Sigmoid colon (tissue), 7 donors: ENCODE measurements around the gene COPG2. TPM values are rescaled to one million over a fixed set of nuclear protein-coding genes. Genes with fewer than 3 reads are reported as not detected.

Experiments used
- DNase-seq: peaks from one replicate; pipeline ENCODE4 v3.0.0-alpha.2; 2019
- H3K27ac ChIP-seq, 4 donors: fragments of 200-600 bp; sonication (generic); one replicate each; pipeline ENCODE4 v1.5.1; 2016 to 2019; ENCODE audit warnings: mild to moderate bottlenecking in 1 of 4
- H3K27me3 ChIP-seq, 3 donors: fragments of 200-600 bp; sonication (generic); one replicate each; pipeline ENCODE4 v1.5.1; 2019; ENCODE audit warnings: mild to moderate bottlenecking in 1 of 3
- H3K36me3 ChIP-seq, 4 donors: fragments of 200-600 bp; sonication (generic); one replicate each; pipeline ENCODE4 v1.5.1; 2016 to 2019
- H3K4me1 ChIP-seq, 4 donors: fragments of 200-600 bp; sonication (generic); one replicate each; pipeline ENCODE4 v1.5.1; 2017 to 2019
- H3K4me3 ChIP-seq, 4 donors: fragments of 200-600 bp; sonication (generic); one replicate each; pipeline ENCODE4 v1.5.1; 2017 to 2019; ENCODE audit warnings: mild to moderate bottlenecking in 2 of 4, moderate library complexity in 1 of 4
- H3K9me3 ChIP-seq, 4 donors: fragments of 200-600 bp in 3 of 4; sonication (generic) in 3 of 4; one replicate each; pipeline versions ENCODE4 v1.5.1 to v1.6.1; 2013 to 2019
- EP300 ChIP-seq, 4 donors: sonication (generic); formaldehyde crosslinking; IDR thresholded peaks; one replicate each; pipeline ENCODE4 v1.6.1; 2017; ENCODE audit warnings: antibody characterized with exemption in 4 of 4
- POLR2A ChIP-seq, 2 donors: fragments of 450-650 bp; IDR thresholded peaks; one replicate each; pipeline ENCODE4 v1.6.1; 2016; ENCODE audit warnings: antibody characterized with exemption in 2 of 2, mild to moderate bottlenecking in 2 of 2, moderate library complexity in 2 of 2
- POLR2AphosphoS5 ChIP-seq, 4 donors: sonication (generic); formaldehyde crosslinking; IDR thresholded peaks; one replicate each; pipeline ENCODE4 v1.6.1; 2017; ENCODE audit warnings: antibody characterized with exemption in 4 of 4
- WGBS, 2 donors: extraction: QIAGEN DNeasy Blood & Tissue Kit; methylation state at CpG; one replicate each; pipeline ENCODE4 v1.1.7; 2013; 5-methylcytosine and 5-hydroxymethylcytosine counted together
- intact Hi-C: fragments of 100-400 bp; cut with DNase I; formaldehyde crosslinking; loops from one replicate; pipeline ENCODE4 v1.15.1; 2023
- polyA plus RNA-seq, 3 donors: library from polyadenylated mRNA; stranded (reverse); fragments of 200-250 nt; gene quantifications; one replicate each; pipeline ENCODE4 v1.2.3, GENCODE V29; 2013
- total RNA-seq, 4 donors: library from RNA; depleted of rRNA; stranded (reverse); fragments of >200 nt; gene quantifications; one replicate each; pipeline ENCODE4 v1.1.0, GENCODE V29; 2016
- TF ChIP-seq, protein P1 (sequence below), 4 experiments: fragments of 450-650 bp in 3 of 4; fragments of 200-600 bp in 1 of 4; IDR thresholded peaks; one replicate each; pipeline ENCODE4 v1.5.1; 2016 to 2019; ENCODE audit warnings: antibody characterized with exemption in 4 of 4, mild to moderate bottlenecking in 3 of 4, moderate library complexity in 2 of 4
- donor health status: healthy with polysubstance abuse.
- donor health status: Bipolar disorder and iron deficiency.
- donor health status: healthy.

Gene COPG2
- total and polyA plus RNA-seq, 7 donors = 8.8 to 15.5 (median 12.7) TPM

DNA sequence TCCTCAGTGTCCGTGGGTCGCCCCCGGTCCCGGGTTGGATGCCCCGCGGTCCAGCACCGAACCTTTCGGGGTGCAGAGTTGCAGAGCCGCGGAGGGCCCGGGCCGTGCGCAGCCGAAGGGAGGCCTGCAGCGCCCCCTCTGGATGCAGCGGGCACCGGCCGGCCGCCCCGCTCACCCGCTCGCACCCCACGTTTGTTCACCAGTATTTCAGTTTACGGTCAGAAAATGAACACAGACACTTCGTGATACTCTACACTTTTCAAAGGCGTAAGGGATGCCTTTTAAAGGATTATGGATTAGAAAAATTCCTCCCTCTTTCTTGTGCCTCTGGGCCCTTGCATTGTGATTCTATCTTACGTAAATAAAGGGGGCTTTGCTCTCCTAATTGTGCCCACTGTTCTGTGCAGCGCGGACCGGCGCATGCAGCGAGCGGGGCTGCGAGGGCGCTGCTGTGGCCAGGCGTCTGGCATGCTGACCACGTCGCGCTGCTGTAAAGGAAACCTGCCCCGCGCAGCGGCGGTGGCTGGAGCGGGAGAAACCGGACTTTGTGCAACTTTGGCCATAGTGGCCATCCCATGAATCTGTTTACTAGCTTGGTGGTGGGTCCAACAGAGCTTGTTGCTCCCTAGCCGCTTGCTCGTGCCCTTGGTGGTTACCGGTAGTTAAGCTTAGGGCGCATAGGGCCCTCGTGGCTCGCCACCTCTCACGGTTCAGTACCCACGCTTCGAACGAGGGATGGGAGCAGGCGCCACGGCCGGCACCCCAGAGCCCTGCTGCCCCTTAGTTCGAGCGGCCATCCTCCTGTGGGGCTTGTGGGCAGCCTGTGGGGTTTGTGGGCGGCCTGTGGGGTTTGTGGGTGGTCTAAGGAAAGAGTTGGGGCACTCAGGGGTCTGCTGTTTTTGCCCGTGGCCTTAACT lies 177.4 kb downstream of the COPG2 start:
- Histone ChIP-seq H3K4me3 (peak overlapping the region; percentile 14 to 53 (median 44)), H3K9me3 (no peaks in the 10 kb centered on the region), H3K4me1 (peaks cover 0 to 33% (median 31%) of the 10 kb centered on the region in 4 donors), H3K36me3 (no peaks in the 10 kb centered on the region), H3K27ac (peak overlapping the region in 3 of 4 donors; percentile 0 to 64 (median 60)), H3K27me3 (peaks cover 10 to 52% (median 14%) of the 10 kb centered on the region in 3 donors)
- TF ChIP-seq EP300 (IDR thresholded peaks at IDR 0.05) = no peak
- TF ChIP-seq, protein P1, sequence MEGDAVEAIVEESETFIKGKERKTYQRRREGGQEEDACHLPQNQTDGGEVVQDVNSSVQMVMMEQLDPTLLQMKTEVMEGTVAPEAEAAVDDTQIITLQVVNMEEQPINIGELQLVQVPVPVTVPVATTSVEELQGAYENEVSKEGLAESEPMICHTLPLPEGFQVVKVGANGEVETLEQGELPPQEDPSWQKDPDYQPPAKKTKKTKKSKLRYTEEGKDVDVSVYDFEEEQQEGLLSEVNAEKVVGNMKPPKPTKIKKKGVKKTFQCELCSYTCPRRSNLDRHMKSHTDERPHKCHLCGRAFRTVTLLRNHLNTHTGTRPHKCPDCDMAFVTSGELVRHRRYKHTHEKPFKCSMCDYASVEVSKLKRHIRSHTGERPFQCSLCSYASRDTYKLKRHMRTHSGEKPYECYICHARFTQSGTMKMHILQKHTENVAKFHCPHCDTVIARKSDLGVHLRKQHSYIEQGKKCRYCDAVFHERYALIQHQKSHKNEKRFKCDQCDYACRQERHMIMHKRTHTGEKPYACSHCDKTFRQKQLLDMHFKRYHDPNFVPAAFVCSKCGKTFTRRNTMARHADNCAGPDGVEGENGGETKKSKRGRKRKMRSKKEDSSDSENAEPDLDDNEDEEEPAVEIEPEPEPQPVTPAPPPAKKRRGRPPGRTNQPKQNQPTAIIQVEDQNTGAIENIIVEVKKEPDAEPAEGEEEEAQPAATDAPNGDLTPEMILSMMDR (IDR thresholded peaks at IDR 0.05) = peak; percentile 17 to 56 (median 46)
- no peak for TF ChIP-seq POLR2A (IDR thresholded peaks at IDR 0.05)
- no peak for TF ChIP-seq POLR2AphosphoS5 (IDR thresholded peaks at IDR 0.05)
- 60 to 63% methylated on average over 62 of the region's 62 CpGs for WGBS, 2 donors
- peak; percentile 78 for DNase-seq
- intact Hi-C loops = loop anchor here (5.0 kb wide), 1 partner anchor 284 kb away; the partner anchor contains the start of genes SSMEM1 and TMEM209

DNA sequence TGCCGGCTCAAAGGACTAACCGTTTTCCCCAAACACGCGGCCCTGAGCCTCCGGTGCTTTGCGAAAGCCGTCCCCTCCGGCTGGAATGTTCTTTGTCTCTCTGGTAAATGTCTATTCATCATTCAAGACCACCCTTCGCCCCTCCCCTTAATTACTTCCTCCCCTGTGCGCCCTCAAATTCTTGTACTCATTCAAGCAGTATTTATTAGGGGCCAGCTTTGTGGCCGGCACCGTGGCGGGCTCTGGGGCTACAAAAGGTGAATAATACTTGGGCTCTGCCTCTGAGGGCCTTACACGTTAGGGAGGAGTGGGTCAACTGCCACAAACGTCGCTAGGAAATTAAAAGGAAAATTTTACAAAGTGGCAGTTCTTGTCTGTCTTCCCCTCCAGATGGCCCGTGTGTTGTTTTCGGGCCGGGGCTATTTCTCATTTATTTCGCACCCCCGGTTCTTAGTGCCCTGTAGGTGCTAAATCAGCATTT lies 178.2 kb downstream of the COPG2 start:
- H3K27me3 ChIP-seq = peaks cover 10 to 60% (median 19%) of the 10 kb centered on the region in 3 donors

DNA sequence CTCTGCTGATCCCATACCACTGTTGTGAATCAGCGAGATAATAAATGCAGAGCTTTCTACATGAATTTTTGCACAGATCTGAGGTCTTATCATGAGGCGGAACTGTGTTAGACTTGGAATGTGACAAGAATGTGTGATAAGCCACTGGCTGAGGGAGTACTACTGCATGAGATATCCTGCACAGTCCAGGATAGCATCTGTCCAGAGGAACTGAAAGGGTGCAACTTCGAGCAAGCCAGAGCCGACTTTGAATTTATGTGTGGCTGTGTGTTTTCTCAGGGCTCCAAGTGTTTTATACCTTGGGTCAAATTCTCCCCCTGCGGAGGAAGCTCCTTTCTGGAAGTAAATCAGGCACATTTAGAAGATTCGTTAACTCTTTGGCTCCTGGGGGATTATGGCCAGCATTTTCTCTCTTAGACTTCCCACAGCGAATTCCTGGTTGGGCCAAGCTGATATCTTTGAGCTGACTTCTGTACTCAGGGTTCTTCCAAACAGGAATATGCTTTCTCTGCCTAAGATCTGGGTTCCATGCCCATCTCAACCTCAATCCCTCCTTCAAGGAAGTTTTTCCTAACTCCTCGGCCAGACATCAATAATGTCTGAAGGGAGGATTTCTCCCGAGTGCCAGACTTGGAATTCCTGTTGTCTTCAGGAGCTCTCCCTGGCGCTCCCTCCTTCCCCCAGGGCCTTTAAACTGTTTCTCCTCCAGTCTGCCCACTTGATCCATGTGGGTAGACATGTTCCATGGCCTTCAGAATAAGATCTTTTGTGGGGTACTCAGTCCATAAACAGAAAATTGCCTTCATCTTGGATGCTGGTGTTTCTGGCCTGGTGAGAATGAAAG lies 179.2 kb downstream of the COPG2 start:
- 78 to 83% methylated on average over 10 of the region's 10 CpGs for WGBS, 2 donors
- peaks cover 0 to 35% (median 32%) of the 10 kb centered on the region in 4 donors for H3K4me1 ChIP-seq
- H3K27ac ChIP-seq = peak overlapping the region in 2 of 4 donors; percentile 49 to 60
- H3K9me3 ChIP-seq = no peaks in the 10 kb centered on the region
- H3K36me3 ChIP-seq = no peaks in the 10 kb centered on the region
- intact Hi-C loops = no loop called here
- DNase-seq = no peak
- H3K4me3 ChIP-seq = no peak overlapping the region
- H3K27me3 ChIP-seq = peaks cover 10 to 65% (median 27%) of the 10 kb centered on the region in 3 donors
- TF ChIP-seq POLR2AphosphoS5 (IDR thresholded peaks at IDR 0.05) (no peak), POLR2A (IDR thresholded peaks at IDR 0.05) (no peak), EP300 (IDR thresholded peaks at IDR 0.05) (no peak)
- TF ChIP-seq, protein P1 (IDR thresholded peaks at IDR 0.05) = no peak

More for the DNA sequence above, 178.2 kb downstream of the COPG2 start:
- Histone ChIP-seq H3K4me3 (peak overlapping the region in 3 of 4 donors; percentile 36 to 53 (median 52)), H3K36me3 (no peaks in the 10 kb centered on the region), H3K9me3 (no peaks in the 10 kb centered on the region), H3K27ac (peak overlapping the region in 2 of 4 donors; percentile 49 to 60), H3K4me1 (peaks cover 0 to 35% (median 32%) of the 10 kb centered on the region in 4 donors)
- 75 to 81% methylated on average over 21 of the region's 21 CpGs for WGBS, 2 donors
- intact Hi-C loops = loop anchor here (5.0 kb wide), 1 partner anchor 283 kb away; the partner anchor contains the start of genes SSMEM1 and TMEM209
- no peak for DNase-seq
- TF ChIP-seq EP300 (IDR thresholded peaks at IDR 0.05) (no peak), POLR2A (IDR thresholded peaks at IDR 0.05) (no peak), POLR2AphosphoS5 (IDR thresholded peaks at IDR 0.05) (no peak)
- TF ChIP-seq, protein P1 (IDR thresholded peaks at IDR 0.05) = no peak

DNA sequence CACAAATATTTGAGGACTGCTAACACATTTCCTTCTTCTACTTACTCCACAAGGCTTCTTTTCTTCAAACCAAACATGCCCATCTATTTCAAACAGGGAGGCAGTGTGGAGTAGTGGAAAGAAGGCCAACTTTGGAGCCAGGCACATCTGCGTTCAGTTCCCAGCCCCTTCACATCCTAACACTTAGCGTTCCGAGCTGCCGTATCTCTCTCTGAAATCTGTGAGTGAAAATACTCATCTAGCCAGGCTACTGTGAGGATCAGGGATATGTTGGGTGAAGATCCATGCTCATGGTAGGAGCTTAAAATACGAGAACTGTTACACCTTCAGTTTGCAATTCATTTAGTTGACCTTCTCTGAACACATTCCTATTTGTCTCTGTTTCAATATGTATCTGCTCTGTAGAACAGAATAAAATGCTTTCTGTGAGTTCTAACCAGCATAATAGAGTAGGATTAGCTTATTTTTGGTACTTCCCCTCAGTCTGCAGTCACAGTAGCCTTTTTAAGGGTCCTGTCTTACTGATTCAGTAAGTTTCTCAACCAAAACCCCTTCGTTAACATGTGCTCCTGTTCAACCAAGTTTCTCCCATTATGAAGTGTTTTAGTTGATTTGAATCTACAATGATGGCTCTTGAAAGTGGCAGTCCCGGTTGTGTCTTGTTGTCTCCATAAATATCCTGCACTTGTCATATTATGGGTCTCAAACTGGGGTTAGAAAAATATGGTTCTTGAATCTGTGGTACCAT lies 180.0 kb downstream of the COPG2 start:
- DNase-seq = no peak
- no peak overlapping the region for H3K4me3 ChIP-seq
- H3K36me3 ChIP-seq = no peaks in the 10 kb centered on the region
- peaks cover 0 to 35% (median 32%) of the 10 kb centered on the region in 4 donors for H3K4me1 ChIP-seq
- TF ChIP-seq POLR2A (IDR thresholded peaks at IDR 0.05) (no peak), POLR2AphosphoS5 (IDR thresholded peaks at IDR 0.05) (no peak), EP300 (IDR thresholded peaks at IDR 0.05) (no peak)
- TF ChIP-seq, protein P1 (IDR thresholded peaks at IDR 0.05) = no peak
- peak overlapping the region in 1 of 4 donors; percentile 49 for H3K27ac ChIP-seq
- no peaks in the 10 kb centered on the region for H3K9me3 ChIP-seq
- H3K27me3 ChIP-seq = peaks cover 10 to 64% (median 28%) of the 10 kb centered on the region in 3 donors
- 88 to 93% methylated on average over 7 of the region's 7 CpGs for WGBS, 2 donors
- intact Hi-C loops = no loop called here
